Osteoblast (primary cell): ENCODE measurements around the gene ADAMTS14. TPM values are rescaled to one million over a fixed set of nuclear protein-coding genes. Genes with fewer than 3 reads are reported as not detected.

Experiments used
- DNase-seq: peaks from one replicate; pipeline ENCODE4 v3.0.0; 2011; ENCODE audit warnings: low spot score, mixed read lengths; ENCODE audit not compliant: insufficient read length; ENCODE audit errors: missing footprints
- H2AFZ ChIP-seq: 2 replicates; pipeline ENCODE4 v1.6.0; 2011; ENCODE audit warnings: mild to moderate bottlenecking, low read length
- H3K27ac ChIP-seq: 2 replicates; pipeline ENCODE4 v1.5.1; 2011; ENCODE audit warnings: mild to moderate bottlenecking, low read depth, low read length, moderate library complexity
- H3K27me3 ChIP-seq: 2 replicates; pipeline ENCODE4 v1.6.0; 2012; ENCODE audit warnings: mild to moderate bottlenecking, control low read depth, inconsistent platforms, low read length, moderate library complexity; ENCODE audit not compliant: insufficient read depth
- H3K36me3 ChIP-seq: 2 replicates; pipeline ENCODE4 v1.5.1; 2011; ENCODE audit warnings: mild to moderate bottlenecking, low read length, control low read depth, moderate library complexity; ENCODE audit not compliant: insufficient read depth
- H3K4me1 ChIP-seq: 2 replicates; pipeline ENCODE4 v1.5.1; 2011; ENCODE audit warnings: mild to moderate bottlenecking, low read length, control low read depth, moderate library complexity; ENCODE audit not compliant: insufficient read depth
- H3K4me2 ChIP-seq: 2 replicates; pipeline ENCODE4 v1.6.0; 2011; ENCODE audit warnings: mild to moderate bottlenecking, low read length; ENCODE audit not compliant: insufficient read depth
- H3K4me3 ChIP-seq: fragments of 200-600 bp; sonication (generic); 3 replicates; pipeline ENCODE4 v1.5.1; 2012; ENCODE audit warnings: mild to moderate bottlenecking, low read length, inconsistent platforms; ENCODE audit not compliant: insufficient read depth
- H3K79me2 ChIP-seq: 2 replicates; pipeline ENCODE4 v1.6.0; 2012; ENCODE audit warnings: mild to moderate bottlenecking, low read length, control low read depth, inconsistent platforms; ENCODE audit not compliant: insufficient read depth
- H3K9me3 ChIP-seq: 2 replicates; pipeline ENCODE4 v1.5.1; 2011; ENCODE audit warnings: low read depth, low read length, control low read depth
- H4K20me1 ChIP-seq: 2 replicates; pipeline ENCODE4 v1.6.0; 2012; ENCODE audit warnings: mild to moderate bottlenecking, low read length, control low read depth; ENCODE audit not compliant: insufficient read depth
- total RNA-seq: library from RNA; depleted of rRNA; stranded (reverse); fragments of >200 nt; gene quantifications from 2 replicates; pipeline ENCODE4 v1.2.3, GENCODE V29; 2012
- TF ChIP-seq, protein P1 (sequence below): IDR thresholded peaks from 2 replicates; pipeline ENCODE4 v1.5.1; 2011; ENCODE audit warnings: mild to moderate bottlenecking, low read depth, low read length, moderate library complexity; ENCODE audit errors: extremely low read depth

ADAMTS14 gene
- total RNA-seq, 1 donor, result 2.9 TPM

DNA sequence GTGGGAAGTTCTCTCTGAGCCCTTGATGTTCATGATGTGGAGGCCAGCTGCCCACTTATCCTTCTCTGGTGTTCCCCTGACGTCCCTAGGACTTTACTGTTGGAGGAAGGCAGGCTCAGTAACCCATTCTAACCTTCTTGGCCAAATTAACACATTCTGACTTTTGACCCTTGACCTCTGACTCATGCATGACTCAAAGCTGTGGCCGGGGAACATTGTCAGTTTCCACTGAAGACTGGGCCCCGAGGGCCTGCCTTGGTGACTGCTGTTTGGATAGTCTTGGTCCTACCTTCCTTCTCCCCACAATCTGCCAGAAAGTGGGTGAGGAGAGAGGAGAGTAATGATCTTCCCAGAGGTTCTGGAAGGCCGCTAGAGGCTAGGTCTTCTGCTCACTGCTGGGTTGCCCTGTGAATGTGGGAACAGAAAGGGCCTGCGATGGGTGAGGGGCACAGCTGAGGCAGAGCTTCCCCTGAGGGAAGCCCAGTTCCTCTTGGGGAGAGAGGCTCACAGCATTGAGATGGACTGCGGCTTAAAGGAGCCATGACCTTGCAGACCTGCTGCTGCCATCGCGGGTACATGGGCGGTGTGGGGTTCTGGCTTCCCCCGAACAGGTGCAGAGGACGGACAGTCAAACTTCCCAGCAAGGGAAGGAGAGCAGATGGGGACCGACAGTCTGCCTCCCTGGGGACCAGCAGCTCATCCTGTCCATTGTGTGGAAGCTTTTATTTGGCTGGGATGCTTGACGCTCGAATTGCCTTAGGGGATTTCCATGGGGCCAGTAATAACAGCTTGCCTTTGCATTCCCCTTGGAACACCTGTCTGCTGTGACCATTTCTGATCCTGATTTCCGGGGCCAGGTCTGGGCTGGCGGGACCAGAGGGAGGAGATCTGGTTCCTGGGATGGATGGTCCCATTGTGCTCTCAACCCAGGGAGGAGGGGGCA, 43.8 kb downstream of the ADAMTS14 start:
- Histone ChIP-seq H3K79me2 (no peaks in the 10 kb centered on the region), H4K20me1 (no peaks in the 10 kb centered on the region), H3K36me3 (no peaks in the 10 kb centered on the region), H3K4me2 (no peak overlapping the region), H2AFZ (no peak overlapping the region), H3K4me1 (peaks cover 9% of the 10 kb centered on the region), H3K27ac (no peak overlapping the region), H3K9me3 (no peaks in the 10 kb centered on the region), H3K4me3 (no peak overlapping the region), H3K27me3 (no peaks in the 10 kb centered on the region)
- no peak for DNase-seq
- TF ChIP-seq, protein P1, sequence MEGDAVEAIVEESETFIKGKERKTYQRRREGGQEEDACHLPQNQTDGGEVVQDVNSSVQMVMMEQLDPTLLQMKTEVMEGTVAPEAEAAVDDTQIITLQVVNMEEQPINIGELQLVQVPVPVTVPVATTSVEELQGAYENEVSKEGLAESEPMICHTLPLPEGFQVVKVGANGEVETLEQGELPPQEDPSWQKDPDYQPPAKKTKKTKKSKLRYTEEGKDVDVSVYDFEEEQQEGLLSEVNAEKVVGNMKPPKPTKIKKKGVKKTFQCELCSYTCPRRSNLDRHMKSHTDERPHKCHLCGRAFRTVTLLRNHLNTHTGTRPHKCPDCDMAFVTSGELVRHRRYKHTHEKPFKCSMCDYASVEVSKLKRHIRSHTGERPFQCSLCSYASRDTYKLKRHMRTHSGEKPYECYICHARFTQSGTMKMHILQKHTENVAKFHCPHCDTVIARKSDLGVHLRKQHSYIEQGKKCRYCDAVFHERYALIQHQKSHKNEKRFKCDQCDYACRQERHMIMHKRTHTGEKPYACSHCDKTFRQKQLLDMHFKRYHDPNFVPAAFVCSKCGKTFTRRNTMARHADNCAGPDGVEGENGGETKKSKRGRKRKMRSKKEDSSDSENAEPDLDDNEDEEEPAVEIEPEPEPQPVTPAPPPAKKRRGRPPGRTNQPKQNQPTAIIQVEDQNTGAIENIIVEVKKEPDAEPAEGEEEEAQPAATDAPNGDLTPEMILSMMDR, result no peak

DNA sequence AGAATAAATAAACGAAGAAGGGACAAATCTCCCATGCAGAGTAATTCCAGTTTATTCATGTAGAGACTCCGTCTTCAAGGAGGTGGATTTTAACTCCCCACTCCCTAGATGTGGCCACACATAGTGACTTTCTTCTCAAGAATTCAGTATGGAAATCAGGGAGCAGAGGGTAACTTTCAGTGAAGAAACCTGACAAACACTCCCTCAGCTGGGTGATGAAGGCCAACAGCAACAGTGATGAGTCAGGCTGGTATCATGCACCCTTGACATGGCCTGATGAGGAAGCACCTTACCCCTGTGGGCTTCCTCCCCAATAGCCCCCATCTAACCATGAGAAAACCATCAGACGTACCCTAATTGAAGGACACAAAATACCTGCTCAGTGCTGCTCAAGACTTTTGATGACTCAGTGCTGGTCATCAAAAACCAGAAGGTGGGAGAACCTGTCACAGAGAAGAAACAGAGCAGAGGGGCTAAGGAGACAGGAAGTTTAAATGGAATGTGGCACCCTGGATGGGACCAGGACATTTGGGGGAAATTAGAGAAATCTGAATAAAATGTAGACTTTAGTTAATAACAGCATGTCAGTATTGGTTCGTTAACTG, 50.6 kb downstream of the ADAMTS14 start:
- TF ChIP-seq, protein P1, result no peak
- Histone ChIP-seq H3K9me3 (no peaks in the 10 kb centered on the region), H3K27ac (no peak overlapping the region), H3K4me2 (peak overlapping the region; percentile 16), H3K4me3 (no peak overlapping the region), H3K79me2 (no peaks in the 10 kb centered on the region), H3K36me3 (no peaks in the 10 kb centered on the region), H3K27me3 (no peaks in the 10 kb centered on the region), H2AFZ (no peak overlapping the region), H4K20me1 (peaks cover 10% of the 10 kb centered on the region), H3K4me1 (peaks cover 15% of the 10 kb centered on the region)
- peak; percentile 94 for DNase-seq

DNA sequence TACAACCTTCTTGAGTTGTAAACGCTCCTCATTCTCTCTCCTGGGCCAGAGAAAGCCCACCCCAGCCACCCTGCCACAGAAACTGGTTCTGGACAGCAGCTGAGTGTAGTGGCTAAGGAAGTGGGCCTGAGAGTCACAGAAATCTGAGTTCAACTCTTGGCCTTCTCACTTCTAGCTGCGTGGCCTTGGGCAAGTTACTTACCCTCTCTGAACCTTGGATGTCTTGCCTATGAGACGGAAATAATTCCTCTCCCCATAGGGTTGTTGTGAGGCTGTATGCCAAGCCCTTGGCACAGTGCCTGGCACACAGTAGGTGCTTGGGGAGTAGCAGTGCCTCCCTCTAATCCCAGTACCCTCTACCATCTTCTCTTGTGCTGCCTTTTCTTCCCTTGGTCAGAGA, 51.5 kb downstream of the ADAMTS14 start:
- Histone ChIP-seq H3K79me2 (no peaks in the 10 kb centered on the region), H2AFZ (no peak overlapping the region), H3K27me3 (no peaks in the 10 kb centered on the region), H4K20me1 (peaks cover 11% of the 10 kb centered on the region), H3K9me3 (no peaks in the 10 kb centered on the region), H3K4me3 (no peak overlapping the region), H3K4me2 (no peak overlapping the region), H3K4me1 (peaks cover 15% of the 10 kb centered on the region), H3K36me3 (no peaks in the 10 kb centered on the region), H3K27ac (no peak overlapping the region)
- TF ChIP-seq, protein P1, result no peak
- DNase-seq, result no peak

DNA sequence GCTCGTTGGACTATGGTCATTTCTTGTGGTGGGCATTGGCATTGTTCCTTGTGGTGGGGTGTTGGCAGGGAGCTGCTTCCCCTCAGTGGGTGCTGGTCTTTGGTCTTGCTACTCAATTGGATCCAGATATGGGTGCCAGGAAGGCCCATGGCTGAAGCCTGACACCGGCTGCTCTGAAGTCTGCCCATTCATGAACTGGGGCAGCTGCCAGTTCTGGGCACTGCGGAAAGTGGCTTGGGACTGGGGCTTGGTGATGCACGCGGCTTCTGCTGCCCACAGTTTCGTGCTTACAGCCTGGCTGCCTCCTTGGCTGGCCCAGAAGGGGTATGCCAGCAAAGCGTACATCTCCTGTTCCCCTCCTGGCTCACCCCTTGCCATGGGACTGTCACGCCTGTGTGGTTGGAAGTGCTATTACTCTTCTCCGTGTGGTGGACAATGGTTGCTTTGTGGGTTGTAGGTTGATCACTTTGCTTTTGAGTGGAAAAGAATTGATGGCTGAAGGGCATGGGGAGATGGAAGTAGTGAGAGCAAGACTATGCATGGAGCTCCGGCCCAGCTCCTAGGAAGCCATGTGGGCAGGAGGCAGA, 54.7 kb downstream of the ADAMTS14 start:
- Histone ChIP-seq H3K4me1 (peaks cover 13% of the 10 kb centered on the region), H3K9me3 (no peaks in the 10 kb centered on the region), H3K4me2 (no peak overlapping the region), H3K79me2 (no peaks in the 10 kb centered on the region), H4K20me1 (peaks cover 16% of the 10 kb centered on the region), H3K36me3 (no peaks in the 10 kb centered on the region), H3K27me3 (no peaks in the 10 kb centered on the region), H2AFZ (no peak overlapping the region), H3K27ac (no peak overlapping the region), H3K4me3 (no peak overlapping the region)
- no peak for DNase-seq
- TF ChIP-seq, protein P1, result no peak
